Measurements from ENCODE around the gene SLC2A11. TPM values are rescaled to one million over a fixed set of nuclear protein-coding genes. Genes with fewer than 3 reads are reported as not detected.

The SLC2A11 gene
- total RNA-seq, 1 experiment from 2014 or later: 17.2 TPM

DNA sequence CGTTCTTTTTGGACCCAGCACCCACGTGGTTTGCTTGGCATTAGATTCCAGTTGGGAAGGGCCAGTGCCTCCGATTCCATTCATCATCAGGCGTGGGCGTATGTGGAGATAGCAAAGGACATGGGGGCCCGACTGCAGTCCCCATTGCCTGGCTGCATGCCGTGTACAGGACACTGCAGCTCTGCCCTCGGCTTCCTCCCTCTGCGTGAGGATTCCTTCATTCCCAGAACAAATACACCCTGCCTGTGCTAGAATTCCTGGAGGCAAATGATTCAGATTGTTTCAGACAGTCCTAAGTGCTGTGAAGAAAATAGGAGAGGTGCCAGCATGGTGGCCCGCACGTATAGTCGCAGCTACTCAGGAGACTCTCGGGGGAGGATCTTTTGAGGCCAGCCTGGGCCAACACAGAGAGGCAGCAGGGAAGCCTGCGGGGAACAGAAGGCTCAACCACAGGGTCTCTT is 34.3 kb upstream of the SLC2A11 start:
- ChIA-PET RAD21 (ENCODE audit: low non-redundant PET in 1 of 2, low total read pairs in 2 of 2, uncharacterized antibody in 2 of 2, unreplicated experiment in 2 of 2) (interaction anchor here in 1 of 2 experiments (0.7 kb wide), 1 partner anchor 423 kb away, joined by 3 read pairs; no protein-coding TSS in a partner anchor), CTCF (no interaction called here), POLR2A (no interaction called here)
- intact Hi-C loops (cut with micrococcal nuclease): no loop called here
- TF ChIP-seq, protein P1, sequence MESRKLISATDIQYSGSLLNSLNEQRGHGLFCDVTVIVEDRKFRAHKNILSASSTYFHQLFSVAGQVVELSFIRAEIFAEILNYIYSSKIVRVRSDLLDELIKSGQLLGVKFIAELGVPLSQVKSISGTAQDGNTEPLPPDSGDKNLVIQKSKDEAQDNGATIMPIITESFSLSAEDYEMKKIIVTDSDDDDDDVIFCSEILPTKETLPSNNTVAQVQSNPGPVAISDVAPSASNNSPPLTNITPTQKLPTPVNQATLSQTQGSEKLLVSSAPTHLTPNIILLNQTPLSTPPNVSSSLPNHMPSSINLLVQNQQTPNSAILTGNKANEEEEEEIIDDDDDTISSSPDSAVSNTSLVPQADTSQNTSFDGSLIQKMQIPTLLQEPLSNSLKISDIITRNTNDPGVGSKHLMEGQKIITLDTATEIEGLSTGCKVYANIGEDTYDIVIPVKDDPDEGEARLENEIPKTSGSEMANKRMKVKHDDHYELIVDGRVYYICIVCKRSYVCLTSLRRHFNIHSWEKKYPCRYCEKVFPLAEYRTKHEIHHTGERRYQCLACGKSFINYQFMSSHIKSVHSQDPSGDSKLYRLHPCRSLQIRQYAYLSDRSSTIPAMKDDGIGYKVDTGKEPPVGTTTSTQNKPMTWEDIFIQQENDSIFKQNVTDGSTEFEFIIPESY (IDR thresholded peaks at IDR 0.05; ENCODE audit: extremely low read depth, insufficient replicate concordance, low read length): no peak
- TF ChIP-seq TCF7L2 (IDR thresholded peaks at IDR 0.05; ENCODE audit: borderline replicate concordance, extremely low read depth, insufficient read depth, insufficient read length) (no peak), POLR2A (IDR thresholded peaks at IDR 0.05; ENCODE audit: borderline replicate concordance, extremely low read depth, insufficient read depth, insufficient read length) (no peak), POLR2AphosphoS5 (IDR thresholded peaks at IDR 0.05; ENCODE audit: low read depth, low read length) (no peak), SP1 (IDR thresholded peaks at IDR 0.05; ENCODE audit: low read depth) (no peak), YY1 (IDR thresholded peaks at IDR 0.05; ENCODE audit: extremely low read depth, insufficient replicate concordance, low read depth, low read length) (no peak), ZNF274 (IDR thresholded peaks at IDR 0.05; ENCODE audit: low read depth, low read length) (no peak), CBX3 (IDR thresholded peaks at IDR 0.05; ENCODE audit: low read depth) (no peak), JUND (IDR thresholded peaks at IDR 0.05) (no peak), CEBPB (IDR thresholded peaks at IDR 0.05; ENCODE audit: low read depth) (no peak), EZH2phosphoT487 (IDR thresholded peaks at IDR 0.05; ENCODE audit: borderline replicate concordance) (no peak), SIN3A (IDR thresholded peaks at IDR 0.05; ENCODE audit: low read depth) (no peak)
- TF ChIP-seq, protein P2, sequence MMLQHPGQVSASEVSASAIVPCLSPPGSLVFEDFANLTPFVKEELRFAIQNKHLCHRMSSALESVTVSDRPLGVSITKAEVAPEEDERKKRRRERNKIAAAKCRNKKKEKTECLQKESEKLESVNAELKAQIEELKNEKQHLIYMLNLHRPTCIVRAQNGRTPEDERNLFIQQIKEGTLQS (IDR thresholded peaks at IDR 0.05): no peak
- TF ChIP-seq, protein P3, sequence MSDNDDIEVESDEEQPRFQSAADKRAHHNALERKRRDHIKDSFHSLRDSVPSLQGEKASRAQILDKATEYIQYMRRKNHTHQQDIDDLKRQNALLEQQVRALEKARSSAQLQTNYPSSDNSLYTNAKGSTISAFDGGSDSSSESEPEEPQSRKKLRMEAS (IDR thresholded peaks at IDR 0.05): no peak
- TF ChIP-seq, protein P4, sequence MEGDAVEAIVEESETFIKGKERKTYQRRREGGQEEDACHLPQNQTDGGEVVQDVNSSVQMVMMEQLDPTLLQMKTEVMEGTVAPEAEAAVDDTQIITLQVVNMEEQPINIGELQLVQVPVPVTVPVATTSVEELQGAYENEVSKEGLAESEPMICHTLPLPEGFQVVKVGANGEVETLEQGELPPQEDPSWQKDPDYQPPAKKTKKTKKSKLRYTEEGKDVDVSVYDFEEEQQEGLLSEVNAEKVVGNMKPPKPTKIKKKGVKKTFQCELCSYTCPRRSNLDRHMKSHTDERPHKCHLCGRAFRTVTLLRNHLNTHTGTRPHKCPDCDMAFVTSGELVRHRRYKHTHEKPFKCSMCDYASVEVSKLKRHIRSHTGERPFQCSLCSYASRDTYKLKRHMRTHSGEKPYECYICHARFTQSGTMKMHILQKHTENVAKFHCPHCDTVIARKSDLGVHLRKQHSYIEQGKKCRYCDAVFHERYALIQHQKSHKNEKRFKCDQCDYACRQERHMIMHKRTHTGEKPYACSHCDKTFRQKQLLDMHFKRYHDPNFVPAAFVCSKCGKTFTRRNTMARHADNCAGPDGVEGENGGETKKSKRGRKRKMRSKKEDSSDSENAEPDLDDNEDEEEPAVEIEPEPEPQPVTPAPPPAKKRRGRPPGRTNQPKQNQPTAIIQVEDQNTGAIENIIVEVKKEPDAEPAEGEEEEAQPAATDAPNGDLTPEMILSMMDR (IDR thresholded peaks at IDR 0.05 in 2 of 3, conservative IDR thresholded peaks at IDR 0.05 in 1 of 3; ENCODE audit: borderline replicate concordance in 1 of 3, insufficient read depth in 1 of 3, low read depth in 2 of 3, low read length in 2 of 3): no peak
- Histone ChIP-seq H3K79me2 (ENCODE audit: insufficient read depth, low read length) (no peaks in the 10 kb centered on the region), H3K36me3 (ENCODE audit: control insufficient read depth in 1 of 2, insufficient read depth in 2 of 2, low read length in 2 of 2) (peaks cover 17 to 33% of the 10 kb centered on the region in 2 experiments; a peak in 3 of 4 replicates), H3K9ac (ENCODE audit: low read length) (no peak overlapping the region), H3K9me3 (ENCODE audit: control insufficient read depth in 1 of 2, insufficient read depth in 1 of 2, low read depth in 1 of 2, low read length in 2 of 2) (no peaks in the 10 kb centered on the region), H3K27ac (ENCODE audit: low read depth, low read length) (no peak overlapping the region), H3K4me1 (ENCODE audit: control insufficient read depth in 1 of 2, insufficient read depth in 2 of 2, low read length in 2 of 2) (no peaks in the 10 kb centered on the region), H4K20me1 (ENCODE audit: insufficient read depth) (no peaks in the 10 kb centered on the region), H3K4me2 (ENCODE audit: low read length) (no peak overlapping the region), H2AFZ (ENCODE audit: low read depth, low read length, poor library complexity, severe bottlenecking) (no peak overlapping the region), H3K4me3 (replicated peaks in 1 of 2; ENCODE audit: low read depth in 1 of 2, low read length in 2 of 2) (no peak overlapping the region), H3K27me3 (ENCODE audit: insufficient read depth, low read length) (no peaks in the 10 kb centered on the region), H3K9me2 (ENCODE audit: insufficient read depth) (no peaks in the 10 kb centered on the region)
- no peak for ATAC-seq
- DNase-seq (ENCODE audit: low read depth, low spot score): no peak
- no TSS peak for BruUV-seq (replicated peaks)
